Dermis blood vessel endothelial cell (primary cell): ENCODE results near the gene CDH12. TPM values are rescaled to one million over a fixed set of nuclear protein-coding genes. Genes with fewer than 3 reads are reported as not detected.
"Not testable (repeated sequence)": the region's sequence is repeated elsewhere in the genome, so short reads cannot be mapped to it uniquely, and the experiment has no call there.

Experiments
- DNase-seq: peaks from one replicate; pipeline ENCODE4 v3.0.0; 2010
- total RNA-seq: library from RNA; depleted of rRNA; stranded (reverse); fragments of >200 nt; gene quantifications from 2 replicates; pipeline ENCODE4 v1.2.3, GENCODE V29; 2014

CDH12 gene
- total RNA-seq, 1 donor from 2014 or later, result not detected

DNA sequence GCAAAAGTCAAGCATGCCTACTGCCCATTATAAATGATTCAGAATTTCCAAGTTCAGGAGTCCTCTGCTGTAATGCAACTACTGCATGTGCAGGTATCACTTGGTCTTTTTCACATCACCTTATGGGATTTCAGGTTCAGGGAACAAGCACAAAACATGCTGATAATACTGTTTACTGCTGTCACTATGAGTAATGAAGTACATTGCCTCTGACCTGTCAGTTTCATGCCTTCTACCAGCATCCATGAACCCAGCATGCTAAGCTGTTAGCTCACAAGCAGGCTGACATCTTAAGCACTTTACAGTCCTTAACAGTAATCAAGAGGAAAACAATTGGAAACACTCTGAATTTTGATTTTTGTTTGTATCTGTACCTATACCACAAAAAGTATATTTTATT lies 743.8 kb downstream of the CDH12 start:
- no peak for DNase-seq

DNA sequence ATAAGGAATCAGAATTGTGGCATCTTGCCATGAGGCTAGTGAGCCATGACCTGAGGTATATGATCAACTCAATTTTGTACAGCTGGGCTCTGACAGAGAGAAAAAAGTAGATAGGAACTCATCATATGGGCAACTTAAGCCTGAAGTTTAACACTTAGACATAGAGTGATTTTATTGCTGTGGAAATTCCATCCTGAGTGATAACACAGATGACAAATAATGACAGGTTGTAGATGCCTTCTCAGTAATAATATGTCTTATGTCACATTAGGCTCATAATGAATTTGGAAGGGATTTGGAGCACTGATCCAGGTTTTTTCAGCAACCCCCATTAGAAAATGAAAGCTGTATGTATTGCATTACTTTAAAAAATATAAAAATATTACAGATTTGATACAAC lies 744.6 kb downstream of the CDH12 start:
- no peak for DNase-seq

DNA sequence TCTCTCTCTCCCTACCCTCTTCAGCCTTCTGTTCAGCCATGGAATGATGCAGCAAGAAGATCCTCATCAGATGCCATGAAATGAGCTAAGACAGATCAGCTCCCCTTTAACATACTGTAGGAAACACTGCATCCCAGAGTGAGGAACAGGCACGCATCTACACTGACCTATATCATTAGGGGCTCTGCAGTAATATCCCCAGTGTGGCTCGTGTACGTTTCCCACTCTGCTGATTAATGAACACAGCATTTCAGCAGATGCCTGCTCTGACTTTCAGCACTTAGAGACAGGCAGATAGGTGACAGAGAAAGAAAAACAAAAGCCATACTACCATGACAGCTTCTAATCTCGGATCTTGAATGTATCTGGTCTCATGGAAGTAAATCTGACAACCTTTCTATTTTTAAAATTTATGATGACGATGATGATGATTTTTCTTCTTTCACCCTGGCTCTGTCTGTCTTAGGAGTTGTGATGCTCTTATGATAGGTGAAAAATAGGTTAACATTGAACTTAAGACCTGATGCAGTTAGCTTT lies 750.3 kb downstream of the CDH12 start:
- no peak for DNase-seq

DNA sequence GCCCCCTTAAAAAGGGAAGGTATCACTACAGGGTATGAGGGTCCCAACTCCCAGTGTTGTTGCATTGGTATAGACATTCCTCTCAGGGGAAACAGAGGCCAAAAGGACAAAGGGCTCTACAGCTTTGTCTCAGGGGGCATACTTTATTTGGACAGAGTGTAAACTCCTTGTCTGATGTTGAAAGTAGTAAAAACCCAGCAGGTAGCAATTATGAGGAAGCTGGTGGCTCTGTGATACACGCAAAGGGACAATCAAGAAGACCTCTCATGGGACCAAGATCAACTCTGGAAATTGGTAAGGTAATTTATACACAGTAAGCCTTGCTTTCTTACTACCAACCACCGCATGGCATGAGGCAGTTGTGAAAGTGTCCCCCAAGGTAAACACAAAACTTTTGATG lies 764.6 kb downstream of the CDH12 start:
- DNase-seq, result no peak

DNA sequence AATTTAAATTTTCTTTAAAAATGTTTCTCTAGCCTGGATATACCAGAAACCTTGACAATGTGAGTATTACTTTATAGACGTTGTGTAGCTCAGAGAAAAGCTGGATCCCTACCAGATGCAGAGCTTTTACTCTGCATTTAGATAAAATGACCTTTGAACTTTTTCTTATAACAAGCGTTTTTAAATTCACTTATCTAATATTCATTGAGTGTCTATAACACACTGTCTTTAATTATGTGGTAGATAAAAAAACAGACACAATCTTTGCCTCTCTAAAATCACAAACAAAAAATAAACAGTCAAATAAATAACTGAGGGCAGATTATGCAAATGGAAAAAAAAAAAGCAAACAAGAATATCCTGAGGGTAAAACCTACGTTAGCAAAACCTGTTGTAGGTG lies 773.6 kb downstream of the CDH12 start:
- no peak for DNase-seq

DNA sequence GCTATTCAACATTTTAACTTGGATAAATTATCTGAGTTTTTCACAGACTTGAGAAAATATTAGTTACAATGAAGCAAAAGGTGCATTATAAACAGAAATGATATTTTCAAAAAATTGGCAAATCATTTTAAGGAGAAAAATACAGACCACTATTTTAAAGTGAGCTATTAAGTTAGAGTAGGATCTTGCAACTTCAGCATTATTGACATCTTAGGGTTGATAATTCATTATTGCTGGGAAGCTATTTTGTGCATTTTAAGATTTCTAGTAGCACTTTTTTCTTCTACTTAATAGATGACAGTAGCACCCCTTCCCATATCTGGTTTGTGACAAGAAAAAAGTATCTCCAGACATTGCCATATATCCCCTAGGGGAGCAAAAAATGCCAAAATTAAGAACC lies 774.1 kb downstream of the CDH12 start:
- DNase-seq, result no peak

DNA sequence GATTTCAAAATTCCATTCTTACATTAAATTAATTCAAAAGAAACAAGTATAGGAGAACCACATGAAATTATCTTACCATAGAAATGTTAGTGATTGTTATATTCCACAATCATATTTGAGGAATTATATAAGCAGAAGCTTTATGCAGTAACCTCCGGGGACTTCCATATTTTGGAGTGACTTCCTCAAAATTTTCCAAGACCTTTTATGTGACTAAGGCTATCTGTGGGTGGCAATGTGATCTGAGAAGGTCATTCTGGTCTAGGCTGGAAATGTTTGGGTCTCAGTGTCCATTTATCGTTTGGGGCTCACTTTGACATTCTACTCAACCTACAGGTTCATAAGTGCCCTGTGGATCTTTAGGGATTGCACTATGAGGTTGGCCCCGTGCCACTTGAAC lies 776.6 kb downstream of the CDH12 start:
- no peak for DNase-seq

DNA sequence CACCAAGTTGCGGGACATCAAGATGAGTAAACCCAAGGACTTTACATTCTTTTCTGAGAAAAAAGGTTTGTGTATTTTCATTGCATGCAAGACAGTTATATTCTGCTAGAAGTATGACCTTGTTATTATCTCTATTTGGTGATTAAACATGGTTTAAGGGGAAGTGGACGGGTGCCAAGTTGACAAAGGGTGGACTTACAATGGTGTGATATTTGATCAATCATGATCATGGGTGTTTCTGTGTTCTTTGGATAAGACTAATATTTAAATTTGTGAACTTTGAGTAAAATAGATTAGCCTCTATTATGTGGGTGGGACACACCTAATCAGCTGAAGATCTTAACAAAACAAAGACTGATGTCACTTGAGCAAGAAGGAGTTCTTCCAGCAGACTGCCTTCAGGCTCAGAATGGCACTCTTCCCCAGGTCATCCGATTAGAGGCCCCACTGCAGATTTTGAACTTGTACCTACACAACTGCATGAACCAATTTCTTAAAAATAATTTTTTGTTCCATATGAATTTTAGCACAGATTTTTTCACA lies 782.9 kb downstream of the CDH12 start:
- DNase-seq, result no peak

DNA sequence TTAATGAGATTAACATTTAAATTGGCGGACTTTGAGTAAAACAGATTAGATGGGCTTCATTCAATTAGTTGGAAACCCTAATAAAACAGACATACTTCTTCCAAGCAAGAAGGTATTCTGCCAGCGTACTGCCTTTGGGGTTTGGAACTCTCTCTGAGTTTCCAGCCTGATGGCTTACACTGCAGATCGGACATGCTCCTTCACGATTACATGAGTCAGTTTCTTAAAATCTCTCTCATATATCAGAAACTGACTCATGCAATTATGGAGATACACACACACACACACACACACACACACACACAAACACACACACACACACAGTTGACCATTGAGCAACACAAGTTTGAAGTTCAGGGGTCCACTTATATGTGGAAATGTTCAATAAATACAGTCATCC lies 789.4 kb downstream of the CDH12 start:
- DNase-seq, result no peak

DNA sequence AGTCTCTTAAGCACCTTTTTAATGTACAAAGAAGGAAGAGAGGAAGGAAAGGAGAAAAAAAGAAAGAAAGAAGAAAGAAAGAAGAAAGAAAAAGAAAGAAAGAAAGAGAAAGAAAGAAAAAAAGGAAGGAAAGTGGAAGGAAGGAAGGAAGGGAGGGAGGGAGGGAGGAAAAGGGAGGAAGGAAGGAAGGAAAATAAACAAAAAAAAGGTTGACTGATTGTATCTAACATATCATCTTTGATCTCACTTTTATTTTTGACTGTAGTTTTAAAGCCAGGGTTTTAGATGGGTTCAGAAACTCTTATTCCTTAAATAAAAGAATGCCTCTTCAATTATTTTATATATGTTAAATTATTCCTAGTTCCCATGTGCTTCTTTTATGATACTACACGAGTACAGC lies 794.5 kb downstream of the CDH12 start:
- DNase-seq, result no peak

DNA sequence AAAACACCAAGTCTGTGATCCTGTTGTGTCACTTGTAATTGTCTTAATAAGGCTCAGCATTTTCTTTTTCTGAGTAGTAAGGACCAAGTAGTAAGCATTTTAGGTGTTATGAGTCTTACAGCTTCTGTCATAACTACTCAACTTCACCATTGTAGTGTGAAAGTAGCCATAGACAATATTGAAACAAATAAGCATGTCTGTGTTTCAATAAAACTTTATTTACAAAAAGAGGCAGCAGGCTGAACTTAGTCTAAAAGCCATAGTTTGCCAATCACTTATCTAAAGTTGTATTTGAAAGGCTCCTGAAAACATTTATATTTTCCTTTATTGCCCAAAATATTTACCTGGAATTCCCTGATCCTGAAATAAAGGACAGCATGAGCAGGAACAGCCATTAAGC lies 796.1 kb downstream of the CDH12 start:
- DNase-seq, result no peak

DNA sequence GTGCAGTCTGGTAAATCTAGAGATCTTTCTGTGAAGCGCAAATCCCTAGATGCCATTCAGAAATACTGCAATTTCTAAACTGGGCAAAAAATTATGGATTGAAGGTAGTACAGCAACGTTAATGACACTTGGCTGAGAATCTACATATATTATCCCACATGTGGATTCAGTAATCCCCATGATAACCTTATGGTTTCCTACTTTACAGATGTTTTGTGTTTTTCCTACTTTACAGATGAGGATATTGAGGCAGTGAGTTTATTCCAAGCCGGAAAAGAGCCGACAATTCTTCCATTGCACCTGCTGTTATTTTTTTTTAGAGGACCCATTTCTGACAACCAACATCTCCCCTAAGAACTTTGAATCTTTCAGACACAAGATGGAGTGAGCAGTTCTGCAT lies 796.5 kb downstream of the CDH12 start:
- DNase-seq, result no peak

DNA sequence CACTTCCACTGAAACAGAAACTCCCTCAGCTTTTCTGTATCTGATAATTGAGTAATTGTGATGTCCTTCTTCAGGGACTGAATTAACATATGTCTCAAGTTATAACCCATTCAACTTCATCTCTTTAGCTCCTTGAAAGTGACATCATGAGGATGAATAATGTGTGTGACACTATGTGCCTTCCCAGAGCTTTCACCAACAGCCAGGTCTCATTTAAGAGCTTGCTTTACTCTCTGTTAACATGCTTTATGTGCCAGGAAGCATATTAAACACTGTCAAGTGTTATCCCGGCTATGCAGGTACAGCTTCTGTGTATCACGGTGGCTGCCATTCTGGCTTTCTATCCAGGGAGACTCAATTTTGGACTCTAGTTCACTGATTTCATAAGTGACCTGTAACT lies 799.9 kb downstream of the CDH12 start:
- no peak for DNase-seq

DNA sequence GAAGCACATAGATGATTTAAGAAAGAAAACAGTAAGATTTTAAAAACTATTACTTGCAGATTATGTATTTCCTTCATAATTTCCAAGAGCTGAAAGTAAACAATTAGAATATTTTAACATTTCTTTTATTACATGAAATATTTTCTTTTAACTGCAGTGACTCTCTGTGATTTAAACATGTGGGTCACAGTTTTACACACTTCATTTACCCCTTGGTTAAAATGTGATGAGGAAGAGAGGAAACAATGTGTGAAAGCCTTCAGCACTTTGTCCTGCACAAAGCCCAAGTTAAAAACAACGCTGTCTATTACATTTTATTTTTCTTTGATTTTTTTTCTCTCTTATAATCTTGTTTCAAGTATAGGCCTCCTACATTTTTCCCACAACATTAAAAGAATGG lies 801.3 kb downstream of the CDH12 start:
- DNase-seq, result no peak

DNA sequence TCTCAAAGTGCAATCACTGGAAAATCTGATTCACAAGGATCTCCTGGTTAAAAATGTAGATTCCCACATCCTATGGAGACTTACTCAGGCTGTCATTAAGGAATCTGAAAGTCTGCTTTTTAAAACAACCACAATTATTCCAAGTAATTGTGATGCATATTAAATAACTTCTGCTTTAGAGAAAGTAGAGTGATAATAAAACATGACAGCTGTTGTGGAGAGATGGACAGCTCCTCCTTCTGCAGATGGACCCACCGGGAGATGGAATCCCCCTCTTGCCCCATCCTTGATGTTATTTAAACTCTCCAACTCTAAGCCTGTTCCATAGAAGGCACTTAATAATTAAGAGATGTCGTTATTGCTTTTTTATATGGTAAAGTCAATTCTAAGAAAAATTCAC lies 802.2 kb downstream of the CDH12 start:
- no peak for DNase-seq

DNA sequence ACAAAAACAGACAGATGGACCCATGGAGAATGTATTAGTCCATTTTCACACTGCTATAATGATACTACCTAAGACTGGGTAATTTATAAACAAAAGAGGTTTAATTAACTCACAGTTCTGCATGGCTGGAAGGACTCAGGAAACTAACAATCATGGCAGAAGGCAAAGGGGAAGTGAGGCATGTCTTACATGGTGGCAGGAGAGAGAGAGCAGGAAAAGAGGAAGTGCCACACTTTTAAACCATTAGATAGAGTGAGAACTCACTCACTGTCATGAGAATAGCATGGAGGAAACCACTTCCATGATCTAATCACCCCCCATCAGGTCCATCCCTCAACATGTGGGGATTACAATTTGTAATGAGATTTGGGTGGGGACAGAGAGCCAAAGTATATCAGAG lies 808.9 kb downstream of the CDH12 start:
- no peak for DNase-seq

DNA sequence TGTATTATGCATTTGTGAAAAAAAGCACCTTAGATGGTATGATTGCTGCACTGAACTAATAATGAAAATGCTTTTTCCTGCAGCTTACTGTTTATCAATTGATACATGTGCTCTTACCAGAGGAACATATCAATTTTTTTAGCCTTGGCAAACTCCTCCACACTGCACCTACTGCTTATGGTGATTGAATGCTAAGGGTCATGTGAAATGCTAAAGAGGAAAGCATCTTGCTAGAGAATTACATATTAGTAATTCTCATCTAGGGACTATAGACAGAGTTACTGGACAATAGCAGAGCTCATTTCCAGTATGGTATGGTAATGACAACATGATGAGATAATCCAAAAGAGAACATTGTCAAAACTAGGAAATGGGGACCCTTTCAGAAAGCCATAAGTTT lies 817.1 kb downstream of the CDH12 start:
- no peak for DNase-seq

DNA sequence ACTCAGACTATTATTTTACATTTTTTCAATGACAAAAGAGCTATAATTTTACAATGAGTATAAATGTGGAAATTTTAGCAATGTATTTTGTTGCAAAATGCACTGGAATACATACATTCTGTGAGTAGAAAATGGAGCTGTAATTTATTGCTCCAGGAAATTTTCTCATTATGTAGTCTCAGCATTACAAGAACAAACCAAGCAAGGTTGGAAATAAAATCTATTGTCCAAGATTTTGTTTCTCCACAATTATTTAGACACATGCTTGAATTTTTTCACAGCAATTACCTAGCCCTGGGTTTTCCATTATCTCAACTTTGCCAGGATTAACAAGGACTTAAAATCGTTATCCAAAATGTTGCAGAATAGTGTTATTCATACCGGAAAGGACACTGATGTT lies 820.1 kb downstream of the CDH12 start:
- no peak for DNase-seq

DNA sequence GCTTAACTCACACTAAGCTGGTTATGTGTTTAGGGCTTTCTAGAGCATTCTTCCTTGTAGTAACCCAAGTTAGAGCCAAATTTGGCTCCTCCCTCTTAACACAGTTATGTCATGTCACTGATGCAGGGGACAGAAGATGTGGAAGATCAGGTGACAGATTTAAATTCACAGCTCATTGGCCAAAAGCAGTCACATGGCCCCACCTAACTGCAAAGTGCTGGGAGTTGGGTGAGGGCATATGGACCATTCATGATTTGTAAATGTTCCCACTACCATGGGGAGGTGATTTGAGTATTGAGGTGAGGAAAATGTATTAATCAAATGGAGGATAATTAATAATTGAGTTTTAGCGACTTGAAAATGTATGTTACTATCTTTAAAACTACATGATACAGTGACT lies 829.4 kb downstream of the CDH12 start:
- no peak for DNase-seq

DNA sequence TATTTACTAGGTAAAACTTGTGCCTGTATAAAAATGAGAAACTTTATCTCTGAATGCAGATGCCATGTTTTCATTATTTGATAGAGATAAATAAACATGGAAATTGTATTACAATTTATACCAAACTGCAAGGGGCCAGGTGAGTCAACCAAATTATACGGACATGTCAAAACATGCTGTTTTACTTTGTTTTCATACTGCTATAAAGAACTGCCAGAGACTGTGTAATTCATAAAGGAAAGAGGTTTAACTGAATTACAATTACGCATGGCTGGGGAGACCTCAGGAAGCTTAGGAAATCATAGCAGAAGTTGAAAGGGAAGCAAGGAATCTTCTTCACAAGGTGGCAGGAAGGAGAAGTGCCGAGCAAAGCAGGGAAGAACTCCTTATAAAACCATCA lies 840.3 kb downstream of the CDH12 start:
- DNase-seq, result not testable (repeated sequence)

DNA sequence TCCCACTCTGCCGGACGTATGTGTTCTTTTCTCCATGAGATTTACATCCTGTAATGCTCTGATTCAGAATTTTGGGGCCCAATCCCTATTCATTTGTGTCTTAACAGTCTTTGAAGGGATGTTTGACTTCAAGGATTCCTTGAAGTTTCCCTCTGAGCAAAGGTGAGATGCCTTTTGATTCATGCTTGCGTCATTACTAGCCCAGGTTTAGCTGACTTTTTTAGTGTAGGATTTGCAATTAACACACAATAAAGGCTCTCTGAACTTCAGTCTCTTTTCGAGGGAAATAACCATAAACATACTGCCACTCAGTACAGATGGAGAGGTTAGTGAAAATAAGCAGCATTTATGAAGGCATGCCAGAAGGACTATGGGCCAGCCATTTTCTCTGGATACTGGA lies 842.3 kb downstream of the CDH12 start:
- DNase-seq, result not testable (repeated sequence)

DNA sequence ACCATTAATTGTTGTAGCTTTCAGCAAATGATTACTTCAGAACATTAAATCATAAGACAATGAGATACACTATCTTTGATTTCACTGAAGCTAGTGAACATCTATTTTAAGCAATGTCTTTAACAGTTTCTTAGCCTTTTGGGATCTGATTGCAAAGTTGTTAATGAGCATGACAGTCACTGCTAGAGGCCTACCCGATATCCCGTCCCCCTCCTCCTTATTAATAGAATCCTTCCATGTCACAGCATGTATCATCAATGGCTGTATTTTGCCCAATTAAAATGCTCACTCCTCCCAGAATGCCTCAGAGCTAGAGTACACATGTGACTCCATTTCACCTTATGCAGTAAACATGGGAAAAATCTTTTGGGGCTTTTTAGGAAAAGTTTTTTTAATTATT lies 852.0 kb downstream of the CDH12 start:
- DNase-seq, result not testable (repeated sequence)

DNA sequence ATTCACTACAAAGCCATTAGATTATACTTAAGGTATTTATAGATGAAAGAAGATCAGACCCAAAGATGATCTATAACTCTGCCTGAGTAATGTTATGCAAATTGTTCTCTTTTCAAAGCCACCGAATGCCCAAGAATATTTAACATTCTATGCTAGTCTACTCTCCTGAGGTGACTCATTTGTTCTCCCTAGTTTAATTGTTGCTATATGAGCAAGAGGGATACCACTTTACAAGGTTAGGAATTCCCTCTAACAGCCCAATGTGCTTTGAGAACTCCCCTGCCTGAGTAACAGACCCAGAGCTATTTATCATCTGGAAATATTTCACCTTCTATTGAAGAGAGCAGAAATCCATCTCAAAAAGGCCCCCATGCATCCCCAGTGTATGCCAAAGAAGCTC lies 867.3 kb downstream of the CDH12 start:
- not testable (repeated sequence) for DNase-seq

DNA sequence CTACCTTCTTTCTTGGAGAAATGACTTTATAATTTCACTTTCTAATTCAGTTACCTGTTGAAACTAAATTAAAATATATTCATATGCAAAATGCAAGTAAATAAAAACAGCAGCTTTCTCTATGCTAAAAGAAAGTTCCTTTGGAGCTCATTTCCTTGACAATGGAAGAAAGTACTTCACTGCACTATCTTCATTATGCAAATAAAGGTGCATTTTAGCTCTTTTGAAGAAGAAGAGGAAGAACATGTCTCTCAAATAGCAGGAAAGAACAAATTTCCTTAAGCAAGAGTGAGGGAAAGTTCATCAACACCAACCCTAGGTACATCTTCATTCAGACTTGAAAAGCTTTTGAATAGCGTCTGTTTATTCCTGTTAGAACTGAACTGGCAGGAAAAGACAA lies 901.6 kb downstream of the CDH12 start:
- DNase-seq, result not testable (repeated sequence)

DNA sequence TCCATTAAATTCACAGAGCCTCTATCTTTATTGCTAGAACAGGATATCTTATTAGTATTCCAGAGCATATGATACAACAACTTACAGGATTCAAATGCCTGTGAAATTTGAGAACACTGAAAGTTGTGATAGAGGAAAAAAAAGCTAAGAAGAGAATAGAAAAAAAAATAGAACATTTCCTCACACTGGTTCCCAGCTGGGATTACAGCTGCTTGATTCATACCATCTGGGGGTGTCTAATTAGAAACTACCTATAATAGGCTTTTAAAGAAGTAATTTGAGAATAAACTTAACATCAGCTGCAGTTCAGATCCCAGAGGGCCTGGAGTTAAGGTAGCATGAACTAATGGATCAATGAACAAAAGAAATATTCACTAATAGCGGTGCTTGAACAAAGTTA lies 922.0 kb downstream of the CDH12 start:
- no peak for DNase-seq
